Ectodermal cell (in vitro differentiated cells): Measurements from ENCODE around the gene GMFB.

Experiments
- H3K27ac ChIP-seq: 2 replicates; pipeline ENCODE4 v1.7.0; 2013; ENCODE audit warnings: mild to moderate bottlenecking, low read depth, low read length; ENCODE audit not compliant: insufficient read depth, poor library complexity, severe bottlenecking
- H3K27me3 ChIP-seq: 2 replicates; pipeline ENCODE4 v1.7.0; 2013; ENCODE audit warnings: mild to moderate bottlenecking, low read length; ENCODE audit not compliant: insufficient read depth, control insufficient read depth, poor library complexity, severe bottlenecking
- H3K36me3 ChIP-seq: one replicate; pipeline ENCODE4 v1.7.0; 2013; ENCODE audit warnings: low read length; ENCODE audit not compliant: control insufficient read depth, insufficient read depth
- H3K4me1 ChIP-seq: one replicate; pipeline ENCODE4 v1.7.0; 2013; ENCODE audit warnings: low read length; ENCODE audit not compliant: control insufficient read depth, insufficient read depth
- H3K4me3 ChIP-seq: 2 replicates; pipeline ENCODE4 v1.7.0; 2013; ENCODE audit warnings: low read depth, low read length, control low read depth; ENCODE audit not compliant: insufficient read depth
- H3K9me3 ChIP-seq: 2 replicates; pipeline ENCODE4 v1.7.0; 2013; ENCODE audit warnings: mild to moderate bottlenecking, low read length, moderate library complexity; ENCODE audit not compliant: control insufficient read depth
- WGBS, 2 experiments: methylation state at CpG; one replicate each; pipeline ENCODE4 v1.1.7; 2013; ENCODE audit warnings: missing lambda C conversion rate in 2 of 2; 5-methylcytosine and 5-hydroxymethylcytosine counted together

GMFB gene

GRCh38 chr14:54481695-54482094, 7.1 kb downstream of the GMFB start:
- Histone ChIP-seq H3K9me3 (no peaks in the 10 kb centered on the region), H3K4me1 (no peaks in the 10 kb centered on the region), H3K36me3 (peaks cover 7% of the 10 kb centered on the region), H3K27me3 (no peaks in the 10 kb centered on the region), H3K4me3 (no peak overlapping the region), H3K27ac (no peak overlapping the region)
- 100% methylated on average over 1 of the region's 2 CpGs; no CpG with 5 or more reads in 1 of the 2 experiments for WGBS, 2 experiments

GRCh38 chr14:54480830-54481562, 7.8 kb downstream of the GMFB start:
- H3K27ac ChIP-seq = no peak overlapping the region
- H3K36me3 ChIP-seq = peaks cover 7% of the 10 kb centered on the region
- WGBS, 2 experiments = 94 to 97% methylated on average over 2 to 3 of the region's 4 CpGs
- no peak overlapping the region for H3K4me3 ChIP-seq
- no peaks in the 10 kb centered on the region for H3K27me3 ChIP-seq
- H3K4me1 ChIP-seq = no peaks in the 10 kb centered on the region
- H3K9me3 ChIP-seq = no peaks in the 10 kb centered on the region

GRCh38 chr14:54478636-54479215, 10.1 kb downstream of the GMFB start:
- Histone ChIP-seq H3K9me3 (no peaks in the 10 kb centered on the region), H3K4me3 (no peak overlapping the region), H3K36me3 (peaks cover 7% of the 10 kb centered on the region), H3K27ac (no peak overlapping the region), H3K27me3 (no peaks in the 10 kb centered on the region), H3K4me1 (no peaks in the 10 kb centered on the region)
- WGBS, 2 experiments = 85 to 89% methylated on average over 3 of the region's 3 CpGs

DNA sequence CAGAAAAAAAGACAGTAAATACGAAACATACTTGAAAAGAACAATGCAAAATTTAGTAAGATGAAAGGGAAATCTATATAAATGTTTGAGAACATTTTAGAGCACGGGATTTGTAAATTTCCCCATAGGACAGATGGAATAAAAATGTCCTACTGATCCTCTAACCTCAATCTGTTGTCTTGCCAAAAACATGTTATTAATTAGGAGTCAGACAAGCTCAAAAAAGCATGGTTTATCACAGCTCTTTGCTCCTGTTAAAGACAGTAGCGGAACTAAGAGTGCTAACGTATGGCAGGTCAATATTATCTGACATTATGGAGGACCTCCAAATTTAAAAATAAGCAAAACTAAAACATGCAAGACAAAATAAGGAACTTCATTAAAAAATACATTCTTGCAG, 12.9 kb downstream of the GMFB start:
- Histone ChIP-seq H3K4me1 (peaks cover 4% of the 10 kb centered on the region), H3K4me3 (no peak overlapping the region), H3K27me3 (no peaks in the 10 kb centered on the region), H3K27ac (no peak overlapping the region), H3K9me3 (no peaks in the 10 kb centered on the region), H3K36me3 (no peaks in the 10 kb centered on the region)
- 98% methylated on average over 4 of the region's 4 CpGs for WGBS, 2 experiments

- whole genome bisulfite sequencing, 2 experiments = 95 to 96% methylated on average over 4 of the region's 4 CpGs
- no peaks in the 10 kb centered on the region for H3K27me3 ChIP-seq
- no peak overlapping the region for H3K27ac ChIP-seq
- H3K9me3 ChIP-seq = no peaks in the 10 kb centered on the region
- peaks cover 4% of the 10 kb centered on the region for H3K4me1 ChIP-seq
- H3K4me3 ChIP-seq = no peak overlapping the region
- no peaks in the 10 kb centered on the region for H3K36me3 ChIP-seq
Measured at GRCh38 chr14:54475187-54475899, 13.4 kb downstream of the GMFB start.

- Histone ChIP-seq H3K9me3 (no peaks in the 10 kb centered on the region), H3K27ac (no peak overlapping the region), H3K4me3 (no peak overlapping the region), H3K4me1 (peaks cover 4% of the 10 kb centered on the region), H3K27me3 (no peaks in the 10 kb centered on the region), H3K36me3 (no peaks in the 10 kb centered on the region)
- 98 to 99% methylated on average over 2 of the region's 2 CpGs for WGBS, 2 experiments
Measured at GRCh38 chr14:54474232-54474793, 14.5 kb downstream of the GMFB start.

GRCh38 chr14:54472315-54472714, 16.5 kb downstream of the GMFB start:
- H3K9me3 ChIP-seq = no peaks in the 10 kb centered on the region
- peaks cover 4% of the 10 kb centered on the region for H3K4me1 ChIP-seq
- no peaks in the 10 kb centered on the region for H3K27me3 ChIP-seq
- H3K27ac ChIP-seq = peak overlapping the region; percentile 68
- H3K36me3 ChIP-seq = no peaks in the 10 kb centered on the region
- WGBS, 2 experiments = 68 to 77% methylated on average over 4 of the region's 4 CpGs
- H3K4me3 ChIP-seq = no peak overlapping the region

GRCh38 chr14:54471641-54472040, 17.1 kb downstream of the GMFB start:
- Histone ChIP-seq H3K9me3 (no peaks in the 10 kb centered on the region), H3K27ac (no peak overlapping the region), H3K36me3 (no peaks in the 10 kb centered on the region), H3K4me1 (peaks cover 4% of the 10 kb centered on the region), H3K27me3 (no peaks in the 10 kb centered on the region), H3K4me3 (no peak overlapping the region)
- 95% methylated on average over 4 of the region's 4 CpGs for WGBS, 2 experiments

- H3K9me3 ChIP-seq = no peaks in the 10 kb centered on the region
Measured at GRCh38 chr14:54470701-54471100, 18.1 kb downstream of the GMFB start.

DNA sequence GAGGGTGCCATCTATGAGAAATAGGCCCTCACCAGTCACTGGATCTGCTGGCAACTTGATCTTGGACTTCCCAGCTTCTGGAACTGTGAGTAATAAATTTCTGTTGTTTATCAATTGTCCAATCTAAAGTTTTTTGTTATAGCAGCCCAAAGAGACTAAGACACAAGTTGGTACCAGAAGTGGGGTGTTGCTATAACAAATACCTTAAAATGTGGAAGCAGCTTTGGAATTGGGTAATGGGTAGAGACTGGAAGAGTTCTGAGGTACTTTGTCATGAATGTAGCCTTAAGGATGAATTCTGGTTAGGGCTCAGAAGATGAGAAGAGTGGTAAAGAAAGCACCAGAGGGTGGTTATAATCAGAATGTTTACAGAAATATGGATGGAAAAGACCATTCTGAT, 21.5 kb downstream of the GMFB start:
- no peaks in the 10 kb centered on the region for H3K4me1 ChIP-seq
- no peaks in the 10 kb centered on the region for H3K27me3 ChIP-seq
- H3K36me3 ChIP-seq = no peaks in the 10 kb centered on the region
- H3K27ac ChIP-seq = no peak overlapping the region
- H3K4me3 ChIP-seq = no peak overlapping the region
- H3K9me3 ChIP-seq = no peaks in the 10 kb centered on the region

More at GRCh38 chr14:54470701-54471100, 18.1 kb downstream of the GMFB start:
- Histone ChIP-seq H3K27me3 (no peaks in the 10 kb centered on the region), H3K27ac (no peak overlapping the region), H3K4me3 (no peak overlapping the region), H3K36me3 (no peaks in the 10 kb centered on the region), H3K4me1 (peaks cover 4% of the 10 kb centered on the region)
- 93 to 97% methylated on average over 3 to 4 of the region's 4 CpGs for WGBS, 2 experiments
